Measurements from ENCODE around the gene GSK3B.

GRCh38 chr3:119859728-119860127, 234.5 kb downstream of the GSK3B start:
- TF ChIP-seq, protein P1, sequence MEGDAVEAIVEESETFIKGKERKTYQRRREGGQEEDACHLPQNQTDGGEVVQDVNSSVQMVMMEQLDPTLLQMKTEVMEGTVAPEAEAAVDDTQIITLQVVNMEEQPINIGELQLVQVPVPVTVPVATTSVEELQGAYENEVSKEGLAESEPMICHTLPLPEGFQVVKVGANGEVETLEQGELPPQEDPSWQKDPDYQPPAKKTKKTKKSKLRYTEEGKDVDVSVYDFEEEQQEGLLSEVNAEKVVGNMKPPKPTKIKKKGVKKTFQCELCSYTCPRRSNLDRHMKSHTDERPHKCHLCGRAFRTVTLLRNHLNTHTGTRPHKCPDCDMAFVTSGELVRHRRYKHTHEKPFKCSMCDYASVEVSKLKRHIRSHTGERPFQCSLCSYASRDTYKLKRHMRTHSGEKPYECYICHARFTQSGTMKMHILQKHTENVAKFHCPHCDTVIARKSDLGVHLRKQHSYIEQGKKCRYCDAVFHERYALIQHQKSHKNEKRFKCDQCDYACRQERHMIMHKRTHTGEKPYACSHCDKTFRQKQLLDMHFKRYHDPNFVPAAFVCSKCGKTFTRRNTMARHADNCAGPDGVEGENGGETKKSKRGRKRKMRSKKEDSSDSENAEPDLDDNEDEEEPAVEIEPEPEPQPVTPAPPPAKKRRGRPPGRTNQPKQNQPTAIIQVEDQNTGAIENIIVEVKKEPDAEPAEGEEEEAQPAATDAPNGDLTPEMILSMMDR (conservative IDR thresholded peaks at IDR 0.05 in 1 of 2, IDR thresholded peaks at IDR 0.05 in 1 of 2; ENCODE audit: low read depth in 1 of 2, low read length in 2 of 2), result no peak
- no peak for TF ChIP-seq EZH2 (IDR thresholded peaks at IDR 0.05; ENCODE audit: low read length, missing control alignments)

All from fibroblast of lung (primary cell).